ENCODE measurements around the gene PPEF2. TPM values are rescaled to one million over a fixed set of nuclear protein-coding genes. Genes with fewer than 3 reads are reported as not detected.

The PPEF2 gene
- total RNA-seq, 1 experiment from 2014 or later: not detected

DNA sequence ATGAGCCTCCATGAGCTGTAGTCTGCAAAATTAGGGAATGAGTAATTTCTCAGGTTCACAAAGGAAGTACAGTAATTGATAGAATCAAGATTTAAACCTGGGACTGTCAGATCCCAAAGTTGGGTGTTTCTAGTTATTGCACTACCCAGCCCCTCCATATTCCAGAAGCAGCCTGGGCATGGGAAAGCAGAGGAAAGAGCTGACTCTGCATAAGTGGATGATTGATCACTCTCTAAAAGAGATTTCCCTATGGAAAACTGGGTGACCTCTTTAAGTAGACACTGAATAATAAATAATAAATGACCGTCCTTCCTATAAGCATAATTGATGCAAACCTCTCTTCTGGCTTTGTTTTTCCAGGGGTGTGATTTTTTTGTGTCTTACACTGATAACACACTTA lies 33.4 kb upstream of the PPEF2 start:
- H4K20me1 ChIP-seq (ENCODE audit: control insufficient read depth, insufficient read depth, insufficient read length): no peaks in the 10 kb centered on the region
- Mint-ChIP-seq H3K27ac (no peak overlapping the region), H3K27me3 (ENCODE audit: low read depth) (peaks cover 13% of the 10 kb centered on the region), H3K4me1 (peaks cover 5 to 8% of the 10 kb centered on the region in 2 experiments; a peak in 3 of 4 replicates), H3K9me3 (no peaks in the 10 kb centered on the region; a peak in 2 of 5 replicates), H3K4me3 (no peak overlapping the region), H3K36me3 (ENCODE audit: insufficient read depth in 1 of 3, low read depth in 3 of 3) (no peaks in the 10 kb centered on the region; a peak in 1 of 7 replicates)
- 0 out of 2 replicates have a peak, but pooled peaks cover 2% of the 10 kb centered on the region for H3K79me2 ChIP-seq (ENCODE audit: insufficient read depth, low read length)
- no peaks in the 10 kb centered on the region for H3K9me3 ChIP-seq (ENCODE audit: control insufficient read depth, low read depth, low read length)
- no peak overlapping the region for H3T11ph ChIP-seq (ENCODE audit: low read length)
- H2BK5ac ChIP-seq (ENCODE audit: insufficient read length, low read length): no peak overlapping the region
- H2BK20ac ChIP-seq (ENCODE audit: low read depth, low read length, poor library complexity, severe bottlenecking): no peak overlapping the region
- no peak overlapping the region for H2AFZ ChIP-seq (ENCODE audit: low read length)
- TF ChIP-seq, protein P1, sequence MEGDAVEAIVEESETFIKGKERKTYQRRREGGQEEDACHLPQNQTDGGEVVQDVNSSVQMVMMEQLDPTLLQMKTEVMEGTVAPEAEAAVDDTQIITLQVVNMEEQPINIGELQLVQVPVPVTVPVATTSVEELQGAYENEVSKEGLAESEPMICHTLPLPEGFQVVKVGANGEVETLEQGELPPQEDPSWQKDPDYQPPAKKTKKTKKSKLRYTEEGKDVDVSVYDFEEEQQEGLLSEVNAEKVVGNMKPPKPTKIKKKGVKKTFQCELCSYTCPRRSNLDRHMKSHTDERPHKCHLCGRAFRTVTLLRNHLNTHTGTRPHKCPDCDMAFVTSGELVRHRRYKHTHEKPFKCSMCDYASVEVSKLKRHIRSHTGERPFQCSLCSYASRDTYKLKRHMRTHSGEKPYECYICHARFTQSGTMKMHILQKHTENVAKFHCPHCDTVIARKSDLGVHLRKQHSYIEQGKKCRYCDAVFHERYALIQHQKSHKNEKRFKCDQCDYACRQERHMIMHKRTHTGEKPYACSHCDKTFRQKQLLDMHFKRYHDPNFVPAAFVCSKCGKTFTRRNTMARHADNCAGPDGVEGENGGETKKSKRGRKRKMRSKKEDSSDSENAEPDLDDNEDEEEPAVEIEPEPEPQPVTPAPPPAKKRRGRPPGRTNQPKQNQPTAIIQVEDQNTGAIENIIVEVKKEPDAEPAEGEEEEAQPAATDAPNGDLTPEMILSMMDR (conservative IDR thresholded peaks at IDR 0.05): no peak
- no peak overlapping the region for H2BK12ac ChIP-seq (ENCODE audit: insufficient read length, low read depth, low read length)
- H3K18ac ChIP-seq (ENCODE audit: insufficient read length, low read depth, low read length): no peak overlapping the region
- H3K23ac ChIP-seq (ENCODE audit: insufficient read length, low read depth, low read length): no peak overlapping the region
- H4K5ac ChIP-seq (ENCODE audit: insufficient read length, low read depth, low read length): no peak overlapping the region
- no peak overlapping the region for H4K8ac ChIP-seq (replicated peaks; ENCODE audit: insufficient read length, low read depth, low read length)
- no peak overlapping the region for H3K4me2 ChIP-seq (ENCODE audit: insufficient read depth, insufficient read length, low read length)
- no peak overlapping the region for H2BK120ac ChIP-seq (ENCODE audit: low read depth, low read length, poor library complexity, severe bottlenecking)
- no peaks in the 10 kb centered on the region for H3K4me1 ChIP-seq (ENCODE audit: insufficient read depth, low read length)
- no CpG with 5 or more reads among the region's 1 CpG for WGBS (ENCODE audit: extremely low coverage, insufficient read length, low lambda C conversion rate)
- no peak overlapping the region for H3K27ac ChIP-seq (ENCODE audit: insufficient read length, low read depth, low read length)
- H3K23me2 ChIP-seq (ENCODE audit: insufficient read length, low read depth, low read length, poor library complexity, severe bottlenecking): peaks cover 10% of the 10 kb centered on the region
- H3K56ac ChIP-seq (ENCODE audit: insufficient read length, low read depth, low read length): no peak overlapping the region
- H3K4ac ChIP-seq (ENCODE audit: low read depth, low read length): no peak overlapping the region
- H3K79me1 ChIP-seq (ENCODE audit: insufficient read depth, low read depth, low read length, poor library complexity, severe bottlenecking): no peaks in the 10 kb centered on the region
- no peak overlapping the region for H2AK5ac ChIP-seq (ENCODE audit: insufficient read length, low read length)
- H4K91ac ChIP-seq (ENCODE audit: insufficient read length, low read depth, low read length): no peak overlapping the region
- H3K14ac ChIP-seq (ENCODE audit: insufficient read depth, low read length): no peak overlapping the region
- H3K27me3 ChIP-seq (ENCODE audit: insufficient read depth, low read length): no peaks in the 10 kb centered on the region; the same call in 1 of the 2 replicates
- no peak for DNase-seq
- no peak overlapping the region for H3K9ac ChIP-seq (ENCODE audit: extremely low read depth, insufficient read length, low read length)
- H2BK15ac ChIP-seq (ENCODE audit: low read depth, low read length): no peak overlapping the region

All from H9 (cell line).